NOMO-1 treated with DMSO at 0.1 percent for 48 hours (cell line): Measurements from ENCODE around the gene BCL3.
"Not testable (repeated sequence)": the region's sequence is repeated elsewhere in the genome, so short reads cannot be mapped to it uniquely, and the experiment has no call there.

ENCODE experiments used
- DNase-seq: peaks from one replicate; lab custom pipeline; 2025; ENCODE audit not compliant: unreplicated experiment; lab: John Stamatoyannopoulos, UW

Gene BCL3

GRCh38 chr19:44748426-44749254, at the start of gene BCL3:
Gene BCL3 (plus strand): TSS chr19:44748708. CDS start chr19:44748791, 83 bp downstream.
- DNase-seq: peak; percentile 63

- no peak for DNase-seq
Observed at GRCh38 chr19:44700547-44700946, 48.0 kb upstream of the BCL3 start.

- DNase-seq: no peak
Observed at GRCh38 chr19:44701228-44701627, 47.3 kb upstream of the BCL3 start.

GRCh38 chr19:44702551-44703176, 45.8 kb upstream of the BCL3 start:
- DNase-seq: no peak

GRCh38 chr19:44703336-44704078, 45.0 kb upstream of the BCL3 start:
- no peak for DNase-seq

GRCh38 chr19:44704982-44705381, 43.5 kb upstream of the BCL3 start:
- no peak for DNase-seq

- DNase-seq: no peak
Observed at GRCh38 chr19:44705502-44706010, 43.0 kb upstream of the BCL3 start.

GRCh38 chr19:44706506-44707236, 41.8 kb upstream of the BCL3 start:
- DNase-seq: no peak

GRCh38 chr19:44707794-44708193, 40.7 kb upstream of the BCL3 start:
- no peak for DNase-seq

GRCh38 chr19:44708940-44709339, 39.6 kb upstream of the BCL3 start:
- DNase-seq: no peak

- DNase-seq: not testable (repeated sequence)
Observed at GRCh38 chr19:44709434-44710266, 38.9 kb upstream of the BCL3 start.

GRCh38 chr19:44710483-44710882, 38.0 kb upstream of the BCL3 start:
- DNase-seq: no peak

- peak; percentile 29 for DNase-seq
Observed at GRCh38 chr19:44712864-44713515, 35.5 kb upstream of the BCL3 start.

GRCh38 chr19:44714597-44715169, 33.8 kb upstream of the BCL3 start:
- no peak for DNase-seq

GRCh38 chr19:44717603-44718002, 30.9 kb upstream of the BCL3 start:
- no peak for DNase-seq

- DNase-seq: no peak
Observed at GRCh38 chr19:44718441-44719261, 29.9 kb upstream of the BCL3 start.

- DNase-seq: no peak
Observed at GRCh38 chr19:44719262-44719701, 29.2 kb upstream of the BCL3 start.

- not testable (repeated sequence) for DNase-seq
Observed at GRCh38 chr19:44720396-44720795, 28.1 kb upstream of the BCL3 start.
